ENCODE data around the gene FBXO41. TPM values are rescaled to one million over a fixed set of nuclear protein-coding genes. Genes with fewer than 3 reads are reported as not detected.

Gene FBXO41
- total and polyA plus RNA-seq, 9 of the 15 experiments (the other 6 are each of a cell fraction or from before 2014, with no cell fraction given) = 0.21 to 8.2 (median 3.5) TPM

GRCh38 chr2:73214120-73215035, 69.9 kb downstream of the FBXO41 start, which contains the start of gene SMYD5 (continued):
- TF ChIP-seq MBD1 (CRISPR knock-in tag; IDR thresholded peaks at IDR 0.05) (no peak), TAF9B (IDR thresholded peaks at IDR 0.05; ENCODE audit: partially characterized antibody) (peak; percentile 65), ZNF696 (CRISPR knock-in tag; conservative IDR thresholded peaks at IDR 0.05) (no peak), ZNF41 (CRISPR knock-in tag; conservative IDR thresholded peaks at IDR 0.05) (no peak), ZNF695 (CRISPR knock-in tag; IDR thresholded peaks at IDR 0.05) (no peak), SMAD1 (IDR thresholded peaks at IDR 0.05; ENCODE audit: low read depth, low read length, partially characterized antibody) (no peak), REST (IDR thresholded peaks at IDR 0.05; ENCODE audit: borderline replicate concordance) (no peak), REST (CRISPR knock-in tag; IDR thresholded peaks at IDR 0.05; ENCODE audit: low read depth) (0 out of 2 replicates have a peak, but pooled peaks have one; percentile 61), IFI16 (CRISPR knock-in tag; IDR thresholded peaks at IDR 0.05) (no peak)
- TF ChIP-seq, protein P1, sequence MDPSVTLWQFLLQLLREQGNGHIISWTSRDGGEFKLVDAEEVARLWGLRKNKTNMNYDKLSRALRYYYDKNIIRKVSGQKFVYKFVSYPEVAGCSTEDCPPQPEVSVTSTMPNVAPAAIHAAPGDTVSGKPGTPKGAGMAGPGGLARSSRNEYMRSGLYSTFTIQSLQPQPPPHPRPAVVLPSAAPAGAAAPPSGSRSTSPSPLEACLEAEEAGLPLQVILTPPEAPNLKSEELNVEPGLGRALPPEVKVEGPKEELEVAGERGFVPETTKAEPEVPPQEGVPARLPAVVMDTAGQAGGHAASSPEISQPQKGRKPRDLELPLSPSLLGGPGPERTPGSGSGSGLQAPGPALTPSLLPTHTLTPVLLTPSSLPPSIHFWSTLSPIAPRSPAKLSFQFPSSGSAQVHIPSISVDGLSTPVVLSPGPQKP (CRISPR knock-in tag; IDR thresholded peaks at IDR 0.05) = no peak
- TF ChIP-seq, protein P2, sequence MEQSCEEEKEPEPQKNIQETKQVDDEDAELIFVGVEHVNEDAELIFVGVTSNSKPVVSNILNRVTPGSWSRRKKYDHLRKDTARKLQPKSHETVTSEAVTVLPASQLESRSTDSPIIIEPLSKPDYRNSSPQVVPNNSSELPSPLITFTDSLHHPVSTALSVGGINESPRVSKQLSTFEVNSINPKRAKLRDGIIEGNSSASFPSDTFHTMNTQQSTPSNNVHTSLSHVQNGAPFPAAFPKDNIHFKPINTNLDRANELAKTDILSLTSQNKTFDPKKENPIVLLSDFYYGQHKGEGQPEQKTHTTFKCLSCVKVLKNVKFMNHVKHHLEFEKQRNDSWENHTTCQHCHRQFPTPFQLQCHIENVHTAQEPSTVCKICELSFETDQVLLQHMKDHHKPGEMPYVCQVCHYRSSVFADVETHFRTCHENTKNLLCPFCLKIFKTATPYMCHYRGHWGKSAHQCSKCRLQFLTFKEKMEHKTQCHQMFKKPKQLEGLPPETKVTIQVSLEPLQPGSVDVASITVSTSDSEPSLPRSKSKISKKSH (CRISPR knock-in tag; IDR thresholded peaks at IDR 0.05) = no peak
